DOHH2 (cell line): ENCODE measurements around the gene MOB2.

Source experiments
- H3F3A ChIP-seq: fragments of 200-600 bp; sonication (generic), shearing (Covaris generic); 2 replicates; pipeline ENCODE4 v1.6.0; 2016; ENCODE audit warnings: antibody characterized with exemption, mild to moderate bottlenecking; ENCODE audit not compliant: control insufficient read depth, insufficient read depth
- H3K27ac ChIP-seq: fragments of 200-600 bp; sonication (generic); 2 replicates; pipeline ENCODE4 v1.5.1; 2014; ENCODE audit warnings: low read depth, mild to moderate bottlenecking, low read length, moderate library complexity
- H3K27me3 ChIP-seq: fragments of 200-600 bp; sonication (generic); 2 replicates; pipeline ENCODE4 v1.6.1; 2014; ENCODE audit warnings: mild to moderate bottlenecking, low read length, mixed read lengths; ENCODE audit not compliant: control insufficient read depth
- H3K36me3 ChIP-seq: fragments of 200-600 bp; sonication (generic); 2 replicates; pipeline ENCODE4 v1.6.1; 2014; ENCODE audit warnings: mild to moderate bottlenecking, low read length, moderate library complexity, mixed read lengths; ENCODE audit not compliant: control insufficient read depth
- H3K4me1 ChIP-seq: fragments of 200-600 bp; sonication (generic); 2 replicates; pipeline ENCODE4 v1.6.1; 2014; ENCODE audit warnings: mild to moderate bottlenecking, low read length, mixed read lengths; ENCODE audit not compliant: control insufficient read depth
- H3K4me2 ChIP-seq: fragments of 200-600 bp; sonication (generic); 2 replicates; pipeline ENCODE4 v1.6.0; 2014; ENCODE audit warnings: mild to moderate bottlenecking, low read length, moderate library complexity
- H3K4me3 ChIP-seq: fragments of 200-600 bp; sonication (generic); 2 replicates; pipeline ENCODE4 v1.5.1; 2014; ENCODE audit warnings: mild to moderate bottlenecking, low read length, mixed read lengths
- H3K79me2 ChIP-seq: fragments of 200-600 bp; sonication (generic); 2 replicates; pipeline ENCODE4 v1.6.1; 2014; ENCODE audit warnings: mild to moderate bottlenecking, low read length, mixed read lengths; ENCODE audit not compliant: control insufficient read depth
- H3K9me2 ChIP-seq: fragments of 200-600 bp; sonication (generic); replicated peaks from 2 replicates; pipeline ENCODE4 v1.6.1; 2014; ENCODE audit warnings: mild to moderate bottlenecking, low read length, mixed read lengths; ENCODE audit not compliant: control insufficient read depth
- H3K9me3 ChIP-seq: fragments of 200-600 bp; sonication (generic); 2 replicates; pipeline ENCODE4 v1.6.1; 2014; ENCODE audit warnings: antibody characterized with exemption, low read length, mixed read lengths; ENCODE audit not compliant: control insufficient read depth, insufficient read depth
- H4K20me1 ChIP-seq: fragments of 200-600 bp; sonication (generic); 2 replicates; pipeline ENCODE4 v1.6.0; 2014; ENCODE audit warnings: low read depth, mild to moderate bottlenecking, antibody characterized with exemption, low read length, moderate library complexity; ENCODE audit not compliant: control insufficient read depth, insufficient read depth
- EZH2phosphoT487 ChIP-seq: fragments of 200-600 bp; sonication (generic); IDR thresholded peaks from 2 replicates; pipeline ENCODE4 v1.6.1; 2017; ENCODE audit warnings: borderline replicate concordance, mild to moderate bottlenecking, antibody characterized with exemption, low read length, moderate library complexity, mixed read lengths
- TF ChIP-seq, protein P1 (sequence below): fragments of 200-600 bp; sonication (generic); IDR thresholded peaks from one replicate; pipeline ENCODE4 v1.5.1; 2014; ENCODE audit warnings: antibody characterized with exemption, mild to moderate bottlenecking, low read depth, low read length; ENCODE audit not compliant: poor library complexity, severe bottlenecking

MOB2 gene

DNA sequence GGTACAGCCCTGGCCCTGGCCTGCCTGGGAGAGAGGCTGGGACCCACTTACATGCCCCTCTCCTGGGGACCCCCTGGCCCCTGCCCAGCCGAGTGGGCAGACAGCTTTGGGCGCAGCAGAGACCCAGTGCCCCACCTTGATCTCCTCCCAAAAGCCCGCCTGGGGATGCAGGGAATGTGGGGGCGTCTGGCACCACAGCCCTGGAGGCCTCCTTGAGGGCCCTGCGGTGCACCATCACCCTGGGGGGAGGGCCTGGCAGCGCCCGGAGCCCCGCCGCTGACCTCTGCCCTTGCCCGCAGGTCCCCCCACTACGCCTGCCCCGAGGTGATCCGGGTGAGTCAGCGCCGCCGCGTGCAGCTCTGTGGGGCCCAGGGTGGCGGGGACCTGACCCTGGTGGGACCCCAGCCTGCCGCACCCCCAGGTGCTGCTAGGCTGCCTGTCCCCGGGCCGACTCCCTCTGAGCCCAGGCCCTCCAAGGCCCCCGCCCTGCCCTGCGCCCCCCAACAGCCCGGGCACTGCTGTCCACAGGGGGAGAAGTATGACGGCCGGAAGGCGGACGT is 43.7 kb downstream of the MOB2 start:
- H3F3A ChIP-seq: no peaks in the 10 kb centered on the region
- H3K4me2 ChIP-seq: no peak overlapping the region
- no peaks in the 10 kb centered on the region for H3K79me2 ChIP-seq
- H3K27ac ChIP-seq: no peak overlapping the region
- H3K36me3 ChIP-seq: no peaks in the 10 kb centered on the region
- no peaks in the 10 kb centered on the region for H3K9me3 ChIP-seq
- no peak overlapping the region for H3K4me3 ChIP-seq
- H3K9me2 ChIP-seq: no peaks in the 10 kb centered on the region
- no peaks in the 10 kb centered on the region for H4K20me1 ChIP-seq
- H3K4me1 ChIP-seq: no peaks in the 10 kb centered on the region
- TF ChIP-seq, protein P1, sequence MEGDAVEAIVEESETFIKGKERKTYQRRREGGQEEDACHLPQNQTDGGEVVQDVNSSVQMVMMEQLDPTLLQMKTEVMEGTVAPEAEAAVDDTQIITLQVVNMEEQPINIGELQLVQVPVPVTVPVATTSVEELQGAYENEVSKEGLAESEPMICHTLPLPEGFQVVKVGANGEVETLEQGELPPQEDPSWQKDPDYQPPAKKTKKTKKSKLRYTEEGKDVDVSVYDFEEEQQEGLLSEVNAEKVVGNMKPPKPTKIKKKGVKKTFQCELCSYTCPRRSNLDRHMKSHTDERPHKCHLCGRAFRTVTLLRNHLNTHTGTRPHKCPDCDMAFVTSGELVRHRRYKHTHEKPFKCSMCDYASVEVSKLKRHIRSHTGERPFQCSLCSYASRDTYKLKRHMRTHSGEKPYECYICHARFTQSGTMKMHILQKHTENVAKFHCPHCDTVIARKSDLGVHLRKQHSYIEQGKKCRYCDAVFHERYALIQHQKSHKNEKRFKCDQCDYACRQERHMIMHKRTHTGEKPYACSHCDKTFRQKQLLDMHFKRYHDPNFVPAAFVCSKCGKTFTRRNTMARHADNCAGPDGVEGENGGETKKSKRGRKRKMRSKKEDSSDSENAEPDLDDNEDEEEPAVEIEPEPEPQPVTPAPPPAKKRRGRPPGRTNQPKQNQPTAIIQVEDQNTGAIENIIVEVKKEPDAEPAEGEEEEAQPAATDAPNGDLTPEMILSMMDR: no peak
- no peak for TF ChIP-seq EZH2phosphoT487
- no peaks in the 10 kb centered on the region for H3K27me3 ChIP-seq

DNA sequence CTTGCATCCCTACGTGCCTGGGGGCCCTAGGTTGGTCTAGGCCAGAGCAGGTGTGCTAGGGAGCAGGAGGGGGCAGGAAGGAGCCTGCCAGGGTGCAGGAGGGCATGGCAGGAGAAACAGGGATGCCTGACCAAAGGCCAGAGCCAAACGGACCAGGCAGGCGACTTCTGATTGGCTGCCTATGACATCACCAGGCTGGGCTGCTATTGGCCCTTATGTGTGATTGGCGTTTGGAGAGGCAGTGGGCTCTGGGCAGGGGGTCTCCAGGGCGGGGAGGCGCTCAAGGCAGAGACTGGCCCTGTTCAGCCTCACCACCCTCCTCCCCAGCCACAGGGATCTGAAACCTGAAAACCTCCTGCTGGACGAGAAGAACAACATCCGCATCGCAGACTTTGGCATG is 44.4 kb downstream of the MOB2 start:
- no peaks in the 10 kb centered on the region for H3K9me2 ChIP-seq
- no peaks in the 10 kb centered on the region for H4K20me1 ChIP-seq
- H3K79me2 ChIP-seq: no peaks in the 10 kb centered on the region
- no peaks in the 10 kb centered on the region for H3K27me3 ChIP-seq
- no peaks in the 10 kb centered on the region for H3K9me3 ChIP-seq
- no peaks in the 10 kb centered on the region for H3K4me1 ChIP-seq
- H3K4me3 ChIP-seq: no peak overlapping the region
- H3K27ac ChIP-seq: no peak overlapping the region
- H3K36me3 ChIP-seq: no peaks in the 10 kb centered on the region
- H3K4me2 ChIP-seq: no peak overlapping the region
- no peak for TF ChIP-seq EZH2phosphoT487
- TF ChIP-seq, protein P1: no peak
- no peaks in the 10 kb centered on the region for H3F3A ChIP-seq

- Histone ChIP-seq H3K4me3 (no peak overlapping the region), H3K9me2 (no peaks in the 10 kb centered on the region), H3K27me3 (no peaks in the 10 kb centered on the region), H3K4me2 (no peak overlapping the region), H3K4me1 (no peaks in the 10 kb centered on the region), H4K20me1 (no peaks in the 10 kb centered on the region), H3F3A (no peaks in the 10 kb centered on the region), H3K79me2 (no peaks in the 10 kb centered on the region), H3K9me3 (no peaks in the 10 kb centered on the region), H3K36me3 (no peaks in the 10 kb centered on the region), H3K27ac (no peak overlapping the region)
- TF ChIP-seq, protein P1: no peak
These were observed 46.1 kb downstream of the MOB2 start for GRCh38 chr11:1440496-1440895.

DNA sequence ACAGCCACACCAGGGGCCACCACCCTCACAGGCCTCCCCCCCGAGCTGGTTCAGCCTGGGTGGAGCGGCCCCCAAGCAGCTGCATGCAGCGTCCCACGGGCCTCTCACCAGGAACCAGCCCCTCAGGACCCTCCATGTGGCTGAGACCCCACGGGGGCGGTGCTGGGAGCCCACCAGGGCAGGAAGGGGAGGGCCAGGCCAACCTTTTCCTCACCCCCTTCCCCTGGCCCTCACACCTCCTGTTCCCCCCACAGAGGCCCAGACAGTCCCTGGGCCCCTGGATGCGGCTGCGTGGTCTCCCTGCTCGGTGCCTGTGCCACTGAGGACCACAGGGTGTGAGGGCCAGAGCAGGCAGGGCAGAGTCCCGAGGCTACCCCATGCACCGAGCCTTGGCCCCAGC is 46.5 kb downstream of the MOB2 start:
- H3K4me2 ChIP-seq: no peak overlapping the region
- H3K36me3 ChIP-seq: no peaks in the 10 kb centered on the region
- no peaks in the 10 kb centered on the region for H4K20me1 ChIP-seq
- no peaks in the 10 kb centered on the region for H3F3A ChIP-seq
- no peak overlapping the region for H3K4me3 ChIP-seq
- H3K27me3 ChIP-seq: no peaks in the 10 kb centered on the region
- TF ChIP-seq, protein P1: no peak
- no peak for TF ChIP-seq EZH2phosphoT487
- no peaks in the 10 kb centered on the region for H3K9me3 ChIP-seq
- H3K4me1 ChIP-seq: no peaks in the 10 kb centered on the region
- no peaks in the 10 kb centered on the region for H3K79me2 ChIP-seq
- no peaks in the 10 kb centered on the region for H3K9me2 ChIP-seq
- H3K27ac ChIP-seq: no peak overlapping the region
